DND-41 (cell line): ENCODE measurements around the gene CFAP221.

Source experiments
- ATAC-seq: fragments of 200-7000 bp; cut with Tn5 transposase; 3 replicates; pipeline ENCODE4 v1.9.1; 2021; ENCODE audit warnings: low read depth; ENCODE audit not compliant: insufficient read depth
- DNase-seq: peaks from one replicate; pipeline ENCODE4 v3.0.0-alpha.2; 2020
- H2AFZ ChIP-seq: 2 replicates; pipeline ENCODE4 v1.6.0; 2012; ENCODE audit warnings: low read depth, low read length
- H3K27ac ChIP-seq: 2 replicates; pipeline ENCODE4 v1.5.1; 2012; ENCODE audit warnings: low read length, inconsistent platforms
- H3K27me3 ChIP-seq: fragments of 200-600 bp; sonication (generic); 2 replicates; pipeline ENCODE4 v1.6.0; 2012; ENCODE audit warnings: low read length, mild to moderate bottlenecking, inconsistent platforms; ENCODE audit not compliant: insufficient read depth, poor library complexity
- H3K36me3 ChIP-seq: 2 replicates; pipeline ENCODE4 v1.5.1; 2012; ENCODE audit warnings: low read length, inconsistent platforms; ENCODE audit not compliant: insufficient read depth
- H3K4me1 ChIP-seq: 2 replicates; pipeline ENCODE4 v1.5.1; 2012; ENCODE audit warnings: mild to moderate bottlenecking, low read length; ENCODE audit not compliant: insufficient read depth
- H3K4me2 ChIP-seq: 2 replicates; pipeline ENCODE4 v1.6.0; 2012; ENCODE audit warnings: mild to moderate bottlenecking, moderate library complexity, low read length, inconsistent platforms; ENCODE audit not compliant: insufficient read depth
- H3K4me3 ChIP-seq, 2 experiments: fragments of 200-600 bp in 1 of 2; shearing (Covaris generic) in 1 of 2; 2 replicates each; pipeline ENCODE4 v1.5.1; 2012 to 2016; ENCODE audit warnings: inconsistent platforms in 2 of 2, low read length in 2 of 2, mild to moderate bottlenecking in 2 of 2, low read depth in 1 of 2, moderate library complexity in 1 of 2
- H3K79me2 ChIP-seq: 2 replicates; pipeline ENCODE4 v1.6.0; 2012; ENCODE audit warnings: low read length, inconsistent platforms; ENCODE audit not compliant: insufficient read depth
- H3K9ac ChIP-seq: 2 replicates; pipeline ENCODE4 v1.6.0; 2012; ENCODE audit warnings: low read depth, mild to moderate bottlenecking, inconsistent platforms, low read length, moderate library complexity
- H3K9me3 ChIP-seq: 2 replicates; pipeline ENCODE4 v1.5.1; 2012; ENCODE audit warnings: low read length, moderate library complexity, mild to moderate bottlenecking, inconsistent platforms; ENCODE audit not compliant: insufficient read depth, severe bottlenecking
- H4K20me1 ChIP-seq: 2 replicates; pipeline ENCODE4 v1.6.0; 2012; ENCODE audit warnings: low read length; ENCODE audit not compliant: insufficient read depth
- EZH2 ChIP-seq: IDR thresholded peaks from 3 replicates; pipeline ENCODE4 v1.6.1; 2012; ENCODE audit warnings: borderline replicate concordance, low read depth, mild to moderate bottlenecking, moderate library complexity, low read length, inconsistent platforms; ENCODE audit not compliant: severe bottlenecking
- TF ChIP-seq, protein P1 (sequence below): IDR thresholded peaks from 2 replicates; pipeline ENCODE4 v1.5.1; 2012; ENCODE audit warnings: borderline replicate concordance, low read length, moderate library complexity, mild to moderate bottlenecking; ENCODE audit not compliant: poor library complexity, severe bottlenecking; ENCODE audit errors: extremely low read depth

Gene CFAP221

DNA sequence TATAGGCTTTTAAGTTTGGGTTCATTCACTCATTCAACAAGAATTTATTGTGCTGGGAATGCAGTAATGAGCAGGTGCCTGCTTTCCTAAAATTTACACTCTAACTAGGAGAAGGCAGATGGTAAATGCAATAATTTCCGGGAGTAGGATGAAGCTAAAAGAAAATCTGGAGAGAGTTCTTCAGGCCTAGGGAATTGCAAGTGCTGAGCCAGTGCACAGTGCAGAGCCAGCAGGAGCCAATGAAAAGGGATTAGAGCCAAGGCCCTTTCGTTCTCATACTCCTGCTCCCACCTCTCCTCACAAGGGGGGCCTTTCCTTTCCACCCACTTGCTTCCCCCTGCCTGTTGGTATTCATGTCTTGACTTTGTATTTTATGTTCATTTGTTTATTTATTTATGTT is 55.1 kb downstream of the CFAP221 start:
- Histone ChIP-seq H2AFZ (no peak overlapping the region), H3K9me3 (no peaks in the 10 kb centered on the region), H3K4me1 (no peaks in the 10 kb centered on the region), H3K36me3 (no peaks in the 10 kb centered on the region), H3K4me2 (no peak overlapping the region), H4K20me1 (no peaks in the 10 kb centered on the region), H3K79me2 (no peaks in the 10 kb centered on the region), H3K27ac (no peak overlapping the region), H3K27me3 (peaks cover 15% of the 10 kb centered on the region), H3K9ac (no peak overlapping the region), H3K4me3 (no peak overlapping the region)
- TF ChIP-seq, protein P1, sequence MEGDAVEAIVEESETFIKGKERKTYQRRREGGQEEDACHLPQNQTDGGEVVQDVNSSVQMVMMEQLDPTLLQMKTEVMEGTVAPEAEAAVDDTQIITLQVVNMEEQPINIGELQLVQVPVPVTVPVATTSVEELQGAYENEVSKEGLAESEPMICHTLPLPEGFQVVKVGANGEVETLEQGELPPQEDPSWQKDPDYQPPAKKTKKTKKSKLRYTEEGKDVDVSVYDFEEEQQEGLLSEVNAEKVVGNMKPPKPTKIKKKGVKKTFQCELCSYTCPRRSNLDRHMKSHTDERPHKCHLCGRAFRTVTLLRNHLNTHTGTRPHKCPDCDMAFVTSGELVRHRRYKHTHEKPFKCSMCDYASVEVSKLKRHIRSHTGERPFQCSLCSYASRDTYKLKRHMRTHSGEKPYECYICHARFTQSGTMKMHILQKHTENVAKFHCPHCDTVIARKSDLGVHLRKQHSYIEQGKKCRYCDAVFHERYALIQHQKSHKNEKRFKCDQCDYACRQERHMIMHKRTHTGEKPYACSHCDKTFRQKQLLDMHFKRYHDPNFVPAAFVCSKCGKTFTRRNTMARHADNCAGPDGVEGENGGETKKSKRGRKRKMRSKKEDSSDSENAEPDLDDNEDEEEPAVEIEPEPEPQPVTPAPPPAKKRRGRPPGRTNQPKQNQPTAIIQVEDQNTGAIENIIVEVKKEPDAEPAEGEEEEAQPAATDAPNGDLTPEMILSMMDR = no peak
- no peak for TF ChIP-seq EZH2
- DNase-seq (no peak), ATAC-seq (no peak)

- ATAC-seq = no peak
- H3K36me3 ChIP-seq = no peaks in the 10 kb centered on the region
- TF ChIP-seq, protein P1 = no peak
- H3K9ac ChIP-seq = no peak overlapping the region
- H3K9me3 ChIP-seq = no peaks in the 10 kb centered on the region
- no peaks in the 10 kb centered on the region for H4K20me1 ChIP-seq
- H3K4me1 ChIP-seq = no peaks in the 10 kb centered on the region
- no peak for DNase-seq
- no peaks in the 10 kb centered on the region for H3K79me2 ChIP-seq
- no peak overlapping the region for H2AFZ ChIP-seq
- no peak overlapping the region for H3K4me2 ChIP-seq
- no peak overlapping the region for H3K27ac ChIP-seq
- no peak overlapping the region for H3K4me3 ChIP-seq
- peaks cover 5% of the 10 kb centered on the region for H3K27me3 ChIP-seq
Observed at GRCh38 chr2:119605096-119605495, 60.8 kb downstream of the CFAP221 start.

- Histone ChIP-seq H3K4me1 (no peaks in the 10 kb centered on the region), H2AFZ (no peak overlapping the region), H3K9me3 (no peaks in the 10 kb centered on the region), H3K79me2 (no peaks in the 10 kb centered on the region), H3K27ac (no peak overlapping the region), H3K9ac (no peak overlapping the region), H4K20me1 (no peaks in the 10 kb centered on the region), H3K36me3 (no peaks in the 10 kb centered on the region), H3K4me2 (no peak overlapping the region), H3K27me3 (peaks cover 5% of the 10 kb centered on the region), H3K4me3 (no peak overlapping the region)
- ATAC-seq (no peak), DNase-seq (no peak)
- TF ChIP-seq, protein P1 = no peak
- no peak for TF ChIP-seq EZH2
Observed at GRCh38 chr2:119606674-119607073, 62.4 kb downstream of the CFAP221 start.

DNA sequence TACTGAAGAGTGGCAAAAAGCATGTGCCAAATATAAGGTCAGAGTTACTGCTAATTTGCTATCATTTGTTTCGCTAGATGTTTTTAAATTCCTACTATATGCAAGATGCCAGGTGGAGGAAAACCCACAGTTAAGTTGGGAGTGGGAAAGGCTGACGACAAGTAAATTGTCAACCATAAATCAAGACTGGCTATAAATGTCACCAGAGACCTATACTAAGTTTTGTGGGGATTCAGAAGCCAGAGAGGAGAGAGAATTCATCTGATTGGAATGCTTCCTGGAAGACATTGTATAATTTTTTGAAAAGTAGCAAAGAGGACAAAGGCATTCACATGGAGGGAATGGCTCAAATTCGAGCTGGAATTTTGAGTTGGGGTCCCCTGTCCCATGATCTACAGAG is 64.3 kb downstream of the CFAP221 start:
- no peaks in the 10 kb centered on the region for H4K20me1 ChIP-seq
- peaks cover 5% of the 10 kb centered on the region for H3K27me3 ChIP-seq
- no peak overlapping the region for H3K9ac ChIP-seq
- H3K79me2 ChIP-seq = no peaks in the 10 kb centered on the region
- ATAC-seq = no peak
- H3K4me2 ChIP-seq = no peak overlapping the region
- H3K36me3 ChIP-seq = no peaks in the 10 kb centered on the region
- H3K27ac ChIP-seq = no peak overlapping the region
- no peaks in the 10 kb centered on the region for H3K4me1 ChIP-seq
- H3K9me3 ChIP-seq = no peaks in the 10 kb centered on the region
- H2AFZ ChIP-seq = no peak overlapping the region
- DNase-seq = no peak
- no peak for TF ChIP-seq EZH2
- TF ChIP-seq, protein P1 = no peak
- H3K4me3 ChIP-seq = no peak overlapping the region
